Stimulated activated CD4-positive, alpha-beta T cell treated with anti-CD3 and anti-CD28 coated beads, Interleukin-15, amount 100 ng/mL, for 1 hour (primary cell): ENCODE measurements around the gene ITLN1.

Experiments
- DNase-seq, 2 donors: peaks; one replicate each; pipeline ENCODE4 v3.0.0-alpha.2; 2020; ENCODE audit warnings: low read depth in 1 of 2, low spot score in 1 of 2

Gene ITLN1

GRCh38 chr1:160858507-160858906 lies 26.5 kb downstream of the ITLN1 start:
- no peak for DNase-seq

DNA sequence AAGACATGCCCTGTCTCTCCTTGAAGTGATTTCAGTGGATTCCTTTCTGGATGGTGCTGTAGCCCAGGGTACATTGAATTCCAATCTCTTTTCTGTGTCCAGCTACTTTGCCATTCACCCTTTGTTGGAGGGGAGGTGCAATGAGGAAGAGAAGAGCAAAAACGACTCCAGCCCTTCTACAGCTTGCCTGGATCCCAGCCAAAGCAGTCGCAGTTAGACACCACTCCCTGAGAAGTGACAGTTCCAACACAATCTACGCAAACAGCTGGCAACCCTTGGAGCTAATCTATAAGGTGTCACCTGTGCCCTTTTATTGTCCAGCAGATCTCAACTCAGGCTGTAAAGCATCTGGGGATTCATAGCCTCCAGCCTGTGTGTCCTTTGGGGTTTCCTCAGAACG lies 26.9 kb downstream of the ITLN1 start:
- no peak for DNase-seq

DNA sequence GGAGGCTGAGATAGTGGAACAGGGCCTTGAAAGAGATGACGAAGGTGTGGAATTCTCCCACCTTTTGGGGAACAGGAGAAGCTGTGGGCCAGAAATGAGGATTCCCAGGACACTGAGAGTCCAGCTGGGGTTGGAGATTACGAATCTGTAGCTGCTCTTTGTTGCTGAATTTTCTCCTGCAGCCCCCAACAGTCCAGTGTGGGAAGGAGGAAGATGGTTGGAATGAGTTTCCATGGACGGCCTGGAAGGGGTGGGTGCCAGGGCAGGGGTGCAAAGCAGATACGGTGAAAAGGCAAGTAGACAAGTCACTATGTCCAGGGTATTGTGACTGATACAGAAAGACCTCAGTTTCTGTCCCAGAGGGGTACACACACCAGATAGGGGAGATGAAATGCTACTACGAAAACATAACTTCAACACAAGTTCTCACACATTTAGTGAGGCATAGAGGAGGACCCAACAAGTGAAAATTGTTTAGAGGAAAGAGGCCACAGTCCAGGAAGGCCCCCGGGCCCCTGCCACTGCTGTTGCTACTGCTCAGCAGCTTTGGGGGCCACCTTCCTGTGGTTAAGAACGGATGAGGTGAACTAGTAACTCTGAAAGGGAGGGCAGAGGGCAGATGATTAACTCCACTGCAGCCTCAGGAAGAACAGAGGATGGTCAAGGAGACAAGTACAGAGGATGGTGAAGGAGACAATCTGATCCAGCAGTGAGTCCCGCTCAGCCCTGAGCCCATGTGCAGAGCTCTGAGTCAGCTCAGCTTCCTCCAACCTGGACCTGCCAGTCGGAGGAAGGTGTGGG lies 29.6 kb downstream of the ITLN1 start:
- DNase-seq = no peak

DNA sequence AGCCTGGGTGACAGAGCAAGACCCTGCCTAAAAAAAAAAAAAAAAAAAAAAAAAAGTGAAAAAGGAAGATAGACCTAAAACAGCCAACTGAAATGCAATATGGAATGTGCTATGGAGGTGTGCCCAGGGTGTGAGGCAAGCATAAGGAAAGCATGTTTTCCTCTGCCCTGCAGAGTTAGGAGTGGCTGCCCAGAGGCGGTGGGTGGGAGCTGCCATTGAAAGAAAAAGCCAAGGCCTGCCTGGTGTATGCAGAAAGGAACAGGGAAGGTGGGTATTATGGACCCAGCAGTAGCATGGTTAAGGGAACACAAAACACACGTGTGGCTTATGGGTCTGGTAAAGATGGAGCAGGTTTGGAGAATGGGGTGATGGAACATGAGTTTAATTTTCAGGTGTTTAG lies 31.2 kb downstream of the ITLN1 start:
- DNase-seq = no peak

DNA sequence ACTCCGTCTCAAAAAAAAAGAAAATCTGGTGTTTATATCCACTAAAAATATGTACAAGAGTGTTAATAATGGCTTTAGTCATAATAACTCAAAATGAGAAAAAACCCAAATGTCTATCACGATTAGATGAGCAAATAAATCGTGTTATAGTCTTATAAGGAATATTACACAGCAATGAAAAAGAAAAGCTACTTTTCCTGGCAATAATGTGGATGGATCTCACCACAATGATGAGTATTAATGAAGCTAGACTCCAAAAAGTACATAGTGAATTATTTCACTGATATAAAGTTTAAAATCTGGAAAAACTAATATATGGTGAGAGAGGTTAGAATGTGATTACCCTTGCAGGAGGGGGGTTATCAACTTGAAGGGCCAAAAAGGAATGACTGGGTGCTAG lies 32.0 kb downstream of the ITLN1 start:
- DNase-seq = no peak

- DNase-seq = no peak
Observed at GRCh38 chr1:160850993-160851392, 34.0 kb downstream of the ITLN1 start.

GRCh38 chr1:160850541-160850940 lies 34.4 kb downstream of the ITLN1 start:
- no peak for DNase-seq

GRCh38 chr1:160846281-160846680 lies 38.7 kb downstream of the ITLN1 start:
- DNase-seq = no peak

GRCh38 chr1:160844447-160845232 lies 40.3 kb downstream of the ITLN1 start:
- no peak for DNase-seq

DNA sequence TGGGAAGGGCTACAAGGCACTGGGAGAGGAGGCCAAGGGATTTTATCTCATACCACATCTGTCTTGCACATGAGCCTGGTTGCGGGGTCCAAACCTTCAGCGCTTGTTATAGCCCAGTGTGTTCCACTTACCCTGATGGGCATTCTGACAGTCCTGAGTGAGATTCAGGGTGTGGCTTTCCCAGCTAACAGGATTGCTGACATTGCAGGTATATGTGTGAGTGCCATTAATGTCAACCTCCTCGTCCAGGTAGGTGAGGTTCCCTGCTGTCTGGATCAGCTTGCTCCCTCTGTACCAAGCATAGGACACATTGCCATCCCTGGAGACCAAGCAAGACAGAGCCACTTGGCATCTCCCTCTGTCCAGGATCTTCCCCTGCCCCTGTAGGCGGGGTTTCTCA lies 43.9 kb downstream of the ITLN1 start:
- DNase-seq = no peak

DNA sequence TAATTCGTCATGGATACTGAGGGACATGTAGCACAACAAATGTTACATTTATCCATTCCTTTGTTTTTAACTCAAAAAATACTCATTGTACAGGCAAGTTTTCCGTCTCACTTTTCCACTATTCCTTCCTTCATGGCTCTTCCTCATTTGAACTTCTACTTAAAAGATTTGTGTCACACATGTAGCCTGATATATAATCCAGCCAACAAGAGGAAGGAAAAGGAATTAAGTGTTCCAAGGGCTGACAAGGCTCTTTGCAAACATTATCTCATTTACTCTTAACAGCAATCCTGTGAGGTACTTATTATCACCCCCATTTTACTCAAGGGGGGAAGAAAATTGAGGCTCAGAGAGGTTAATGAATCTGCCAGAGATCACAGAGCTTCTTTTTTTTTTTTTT lies 45.2 kb downstream of the ITLN1 start:
- DNase-seq = no peak

GRCh38 chr1:160838888-160839287 lies 46.1 kb downstream of the ITLN1 start:
- no peak for DNase-seq

- peak; percentile 45 to 67 for DNase-seq
Observed at GRCh38 chr1:160837558-160838205, 47.3 kb downstream of the ITLN1 start.

DNA sequence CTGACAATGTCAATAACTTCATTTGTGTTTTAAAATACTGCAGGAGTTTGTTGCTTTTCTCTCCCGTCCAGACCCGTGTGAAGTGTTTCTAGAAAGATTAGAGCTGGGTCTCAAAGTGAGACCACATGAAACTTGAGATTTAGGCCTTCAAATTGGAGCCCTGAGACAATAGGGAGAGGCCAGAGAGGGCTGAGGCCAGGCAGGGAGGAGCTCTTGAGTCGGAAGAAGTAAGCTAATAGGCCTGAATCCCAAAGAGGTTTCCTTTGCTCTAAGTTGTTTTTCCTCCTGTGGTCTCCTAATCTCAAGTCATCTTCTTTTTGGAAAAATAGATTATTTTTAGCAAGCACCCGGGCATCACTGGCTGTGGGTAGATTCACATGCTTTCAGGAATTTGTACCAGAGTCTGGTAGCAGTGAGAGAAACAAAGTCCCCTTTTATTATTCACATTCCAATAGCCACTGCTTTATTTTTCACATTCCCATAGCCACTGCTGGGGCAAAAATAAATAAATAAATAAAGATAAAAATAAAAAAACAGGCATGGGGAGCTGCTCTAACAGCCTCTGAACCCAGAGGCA lies 47.9 kb downstream of the ITLN1 start:
- DNase-seq = no peak

DNA sequence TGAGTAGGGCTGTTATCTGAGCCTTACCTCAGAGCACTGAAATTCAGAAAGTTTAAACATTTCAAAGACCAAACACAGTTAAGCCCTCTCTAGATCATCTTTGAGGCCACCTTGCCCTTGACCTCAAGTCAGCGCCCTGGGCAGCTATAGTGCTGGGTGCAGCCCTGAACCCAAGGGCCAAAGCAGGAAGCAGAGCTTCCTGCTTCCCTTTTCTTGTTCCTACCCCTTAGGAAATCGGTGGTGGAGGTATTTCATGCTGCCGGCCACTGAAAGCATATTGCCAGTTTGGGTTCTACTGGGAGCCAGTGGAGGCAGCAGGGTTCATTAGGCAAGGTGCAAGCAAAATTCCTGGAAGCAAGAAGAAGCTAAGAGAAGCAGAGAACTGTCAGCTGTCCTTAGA lies 48.4 kb downstream of the ITLN1 start:
- no peak for DNase-seq

GRCh38 chr1:160835751-160836150 lies 49.2 kb downstream of the ITLN1 start:
- DNase-seq = no peak

- no peak for DNase-seq
Observed at GRCh38 chr1:160834945-160835565, 49.9 kb downstream of the ITLN1 start.

DNA sequence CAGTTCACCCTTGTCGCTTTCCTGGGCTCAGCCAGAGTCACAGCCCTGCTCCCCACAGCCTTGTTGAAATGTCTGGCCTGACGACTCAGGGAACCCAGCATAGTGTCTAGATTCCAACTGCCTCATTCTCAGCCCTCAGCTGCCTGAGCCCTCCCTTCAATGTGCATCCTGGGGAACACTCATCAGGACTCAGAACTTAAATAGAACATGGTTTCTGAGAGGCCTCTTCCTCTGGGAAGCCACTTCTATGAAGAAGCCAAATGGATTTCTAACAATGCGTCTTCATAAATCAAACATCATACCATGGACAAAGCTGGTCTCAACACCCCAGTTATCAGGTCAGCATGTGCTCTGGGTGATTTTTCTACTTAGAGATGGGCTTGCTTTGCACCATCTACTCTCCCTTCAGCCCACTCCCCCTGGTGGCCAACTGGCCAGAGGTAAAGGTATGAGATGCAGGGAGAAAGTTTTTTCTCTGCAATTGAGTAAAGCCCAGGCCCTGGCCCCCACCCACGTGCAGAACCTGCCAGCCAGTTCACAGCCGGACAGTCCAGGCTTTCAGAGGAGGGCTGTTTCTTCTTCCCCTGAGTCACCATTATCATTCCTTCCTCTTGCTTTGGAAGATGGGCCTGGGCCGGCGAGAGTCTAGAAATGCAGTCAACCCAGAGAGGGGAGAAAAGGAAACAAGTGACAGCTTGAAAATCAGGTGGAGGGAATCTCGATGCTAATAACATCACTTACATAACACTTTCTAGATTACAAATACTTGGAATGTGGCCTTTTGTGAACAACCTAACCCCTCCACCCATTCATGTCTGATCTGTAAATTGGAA lies 54.4 kb downstream of the ITLN1 start:
- DNase-seq = peak; percentile 57 to 64

GRCh38 chr1:160829766-160830165 lies 55.2 kb downstream of the ITLN1 start:
- no peak for DNase-seq

GRCh38 chr1:160827418-160827817 lies 57.6 kb downstream of the ITLN1 start:
- DNase-seq = no peak
